Esophagus (tissue), 2 donors: Measurements from ENCODE around the gene RBM42. TPM values are rescaled to one million over a fixed set of nuclear protein-coding genes. Genes with fewer than 3 reads are reported as not detected.
"Not testable (repeated sequence)": the region's sequence is repeated elsewhere in the genome, so short reads cannot be mapped to it uniquely, and the experiment has no call there.

Experiments used
- H3K27ac ChIP-seq, 2 donors: one replicate each; pipeline ENCODE4 v1.5.1; 2013; ENCODE audit warnings: low read depth in 2 of 2, mild to moderate bottlenecking in 2 of 2, inconsistent platforms in 1 of 2, low read length in 1 of 2, moderate library complexity in 1 of 2
- H3K27me3 ChIP-seq, 2 donors: one replicate each; pipeline ENCODE4 v1.6.1; 2013; ENCODE audit warnings: low read length in 2 of 2, control low read depth in 1 of 2, mild to moderate bottlenecking in 1 of 2; ENCODE audit not compliant: insufficient read depth in 2 of 2, control insufficient read depth in 1 of 2
- H3K36me3 ChIP-seq, 2 donors: one replicate each; pipeline ENCODE4 v1.6.1; 2013; ENCODE audit warnings: low read length in 1 of 2; ENCODE audit not compliant: control insufficient read depth in 2 of 2, insufficient read depth in 2 of 2
- H3K4me1 ChIP-seq, 2 donors: one replicate each; pipeline ENCODE4 v1.6.1; 2013; ENCODE audit warnings: low read length in 1 of 2; ENCODE audit not compliant: control insufficient read depth in 2 of 2, insufficient read depth in 2 of 2
- H3K4me3 ChIP-seq, 2 donors: one replicate each; pipeline ENCODE4 v1.5.1; 2013; ENCODE audit warnings: low read length in 2 of 2, mild to moderate bottlenecking in 2 of 2, low read depth in 1 of 2, moderate library complexity in 1 of 2
- H3K9me3 ChIP-seq, 2 donors: one replicate each; pipeline ENCODE4 v1.6.1; 2013; ENCODE audit warnings: mild to moderate bottlenecking in 2 of 2, low read depth in 1 of 2, low read length in 1 of 2, moderate library complexity in 1 of 2; ENCODE audit not compliant: control insufficient read depth in 2 of 2, insufficient read depth in 1 of 2
- WGBS, 2 donors: extraction: QIAGEN DNeasy Blood & Tissue Kit; methylation state at CpG; one replicate each; pipeline ENCODE4 v1.1.7; 2013; 5-methylcytosine and 5-hydroxymethylcytosine counted together
- polyA plus RNA-seq, 2 donors: library from polyadenylated mRNA; stranded (reverse); fragments of 200-250 nt; gene quantifications; one replicate each; pipeline ENCODE4 v1.2.3, GENCODE V29; 2013
- donor health status: healthy with polysubstance abuse.
- donor health status: Bipolar disorder and iron deficiency.

The RBM42 gene
- polyA plus RNA-seq, 2 donors: 47.8 to 61.5 TPM

- not testable (repeated sequence) for H3K36me3 ChIP-seq, H3K4me3 ChIP-seq, H3K4me1 ChIP-seq, H3K27me3 ChIP-seq, H3K9me3 ChIP-seq, H3K27ac ChIP-seq
- 83 to 87% methylated on average over 4 of the region's 4 CpGs for WGBS, 2 donors
Observed at GRCh38 chr19:35604436-35604835, 24.4 kb upstream of the RBM42 start.

- H3K4me1 ChIP-seq, H3K9me3 ChIP-seq, H3K27me3 ChIP-seq, H3K4me3 ChIP-seq, H3K36me3 ChIP-seq, H3K27ac ChIP-seq: not testable (repeated sequence)
- WGBS, 2 donors: 82 to 85% methylated on average over 8 of the region's 8 CpGs
Observed at GRCh38 chr19:35607170-35607569, 21.7 kb upstream of the RBM42 start.

DNA sequence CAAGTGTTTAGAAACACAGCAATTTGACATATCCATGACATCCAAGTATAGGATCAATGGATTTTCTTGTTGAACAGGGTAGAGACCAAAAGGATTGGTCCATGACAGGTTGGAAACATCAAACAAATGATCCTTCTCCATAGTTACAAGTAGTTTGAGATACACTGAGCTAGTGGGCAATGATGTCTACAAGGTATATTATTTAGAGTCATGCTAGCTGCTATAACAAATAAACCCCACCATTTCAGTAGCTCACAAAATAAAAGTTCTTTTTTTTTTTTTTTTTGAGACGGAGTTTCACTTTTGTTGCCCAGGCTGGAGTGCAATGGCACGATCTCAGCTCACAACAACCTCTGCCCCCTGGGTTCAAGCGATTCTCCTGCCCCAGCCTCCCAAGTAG, 21.2 kb upstream of the RBM42 start:
- no peak overlapping the region for H3K4me3 ChIP-seq
- 75 to 83% methylated on average over 3 of the region's 3 CpGs for whole genome bisulfite sequencing, 2 donors
- H3K27me3 ChIP-seq: no peaks in the 10 kb centered on the region
- H3K36me3 ChIP-seq: no peaks in the 10 kb centered on the region
- no peak overlapping the region for H3K27ac ChIP-seq
- no peaks in the 10 kb centered on the region for H3K4me1 ChIP-seq
- no peaks in the 10 kb centered on the region for H3K9me3 ChIP-seq

- 82 to 84% methylated on average over 2 of the region's 2 CpGs for WGBS, 2 donors
- Histone ChIP-seq H3K27ac (no peak overlapping the region), H3K36me3 (no peaks in the 10 kb centered on the region), H3K4me1 (peaks cover 2 to 4% of the 10 kb centered on the region in 2 donors), H3K27me3 (no peaks in the 10 kb centered on the region), H3K9me3 (no peaks in the 10 kb centered on the region), H3K4me3 (no peak overlapping the region)
Observed at GRCh38 chr19:35608251-35608650, 20.6 kb upstream of the RBM42 start.

- peaks cover 4 to 5% of the 10 kb centered on the region in 2 donors for H3K4me1 ChIP-seq
- WGBS, 2 donors: 65 to 68% methylated on average over 6 of the region's 6 CpGs
- no peak overlapping the region for H3K4me3 ChIP-seq
- H3K9me3 ChIP-seq: no peaks in the 10 kb centered on the region
- no peaks in the 10 kb centered on the region for H3K36me3 ChIP-seq
- peak overlapping the region in 1 of 2 donors; percentile 26 for H3K27ac ChIP-seq
- no peaks in the 10 kb centered on the region for H3K27me3 ChIP-seq
Observed at GRCh38 chr19:35609851-35610353, 18.9 kb upstream of the RBM42 start.

GRCh38 chr19:35612224-35612558, 16.6 kb upstream of the RBM42 start:
- peak overlapping the region in 1 of 2 donors; percentile 82 for H3K4me3 ChIP-seq
- 28 to 31% methylated on average over 9 of the region's 9 CpGs for WGBS, 2 donors
- peaks cover 4 to 5% of the 10 kb centered on the region in 2 donors for H3K4me1 ChIP-seq
- peak overlapping the region in 1 of 2 donors; percentile 27 for H3K27ac ChIP-seq
- H3K27me3 ChIP-seq: no peaks in the 10 kb centered on the region
- H3K9me3 ChIP-seq: no peaks in the 10 kb centered on the region
- peaks cover 0 to 3% of the 10 kb centered on the region in 2 donors for H3K36me3 ChIP-seq

DNA sequence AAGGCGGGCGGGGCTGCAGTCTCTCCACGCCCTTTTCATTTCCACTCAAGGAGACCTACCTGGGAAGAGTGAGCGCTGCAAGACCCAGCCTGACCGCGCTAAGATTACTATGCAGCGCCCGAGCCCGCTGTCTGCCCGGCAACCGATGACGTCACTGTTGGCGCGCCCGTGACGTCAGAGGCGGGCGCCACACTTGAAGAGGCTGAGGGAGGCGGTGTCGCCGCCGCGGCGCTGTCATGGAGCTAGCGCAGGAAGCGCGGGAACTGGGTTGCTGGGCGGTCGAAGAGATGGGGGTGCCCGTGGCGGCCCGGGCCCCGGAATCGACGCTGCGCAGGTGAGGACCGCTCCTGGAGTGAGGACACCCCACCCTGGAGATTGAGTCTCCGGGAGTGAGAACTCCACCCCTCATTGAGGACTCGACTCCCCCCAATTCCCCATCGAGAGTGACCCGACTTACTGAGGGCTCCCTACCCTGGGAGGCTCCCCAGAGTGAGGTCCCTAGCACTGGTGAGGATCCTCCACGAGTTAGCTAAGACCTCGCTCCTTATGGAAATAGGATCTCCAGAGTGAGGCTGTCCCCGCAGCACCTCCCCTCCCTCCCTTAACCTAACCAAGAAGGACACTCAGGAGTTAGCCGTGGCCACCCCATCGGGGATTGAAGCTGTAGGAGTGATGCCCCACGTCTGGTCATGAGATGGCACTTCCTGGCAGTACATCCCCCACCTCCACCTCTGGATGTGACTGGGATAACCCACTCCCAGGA, 16.1 kb upstream of the RBM42 start, which contains the start of gene HAUS5:
HAUS5 (plus strand) TSS at position 177 of the 763 bp plus-strand sequence; CDS start at position 237, 60 bp downstream.
- Histone ChIP-seq H3K36me3 (peaks cover 0 to 3% of the 10 kb centered on the region in 2 donors), H3K4me1 (peaks cover 4 to 5% of the 10 kb centered on the region in 2 donors), H3K27ac (peak within 1 kb of the TSS; percentile 50 to 85), H3K9me3 (no peaks in the 10 kb centered on the region), H3K27me3 (no peaks in the 10 kb centered on the region), H3K4me3 (peak within 1 kb of the TSS; percentile 68 to 82)
- WGBS, 2 donors: 1% methylated on average over 47 of the region's 47 CpGs

GRCh38 chr19:35613574-35613973, 15.3 kb upstream of the RBM42 start:
- no peaks in the 10 kb centered on the region for H3K9me3 ChIP-seq
- H3K36me3 ChIP-seq: peaks cover 0 to 3% of the 10 kb centered on the region in 2 donors
- peaks cover 4 to 5% of the 10 kb centered on the region in 2 donors for H3K4me1 ChIP-seq
- no peak overlapping the region for H3K27ac ChIP-seq
- no peaks in the 10 kb centered on the region for H3K27me3 ChIP-seq
- no peak overlapping the region for H3K4me3 ChIP-seq
- 63 to 83% methylated on average over 1 of the region's 1 CpG for WGBS, 2 donors

DNA sequence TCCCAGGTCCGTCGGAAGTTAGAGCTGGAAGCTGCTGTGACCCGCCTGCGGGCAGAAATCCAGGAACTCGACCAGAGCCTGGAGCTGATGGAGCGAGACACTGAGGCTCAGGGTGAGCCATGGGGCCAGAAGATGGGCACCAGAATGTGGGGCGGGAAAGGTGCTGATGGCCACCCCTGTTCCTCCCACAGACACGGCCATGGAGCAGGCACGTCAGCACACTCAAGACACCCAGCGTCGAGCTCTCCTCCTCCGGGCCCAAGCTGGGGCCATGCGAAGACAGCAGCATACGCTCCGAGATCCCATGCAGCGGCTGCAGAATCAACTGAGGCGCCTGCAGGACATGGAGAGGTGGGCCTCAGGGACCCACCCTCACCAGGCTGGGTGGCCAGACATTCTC, 13.8 kb upstream of the RBM42 start:
- Histone ChIP-seq H3K36me3 (peaks cover 0 to 9% of the 10 kb centered on the region in 2 donors), H3K9me3 (no peaks in the 10 kb centered on the region), H3K4me3 (no peak overlapping the region), H3K27me3 (no peaks in the 10 kb centered on the region), H3K27ac (no peak overlapping the region), H3K4me1 (peaks cover 4 to 5% of the 10 kb centered on the region in 2 donors)
- WGBS, 2 donors: 91 to 92% methylated on average over 17 of the region's 17 CpGs

- no peaks in the 10 kb centered on the region for H3K4me1 ChIP-seq
- H3K36me3 ChIP-seq: peaks cover 0 to 15% of the 10 kb centered on the region in 2 donors
- WGBS, 2 donors: 80 to 86% methylated on average over 7 of the region's 7 CpGs
- H3K27me3 ChIP-seq: no peaks in the 10 kb centered on the region
- H3K27ac ChIP-seq: no peak overlapping the region
- H3K9me3 ChIP-seq: no peaks in the 10 kb centered on the region
- no peak overlapping the region for H3K4me3 ChIP-seq
Observed at GRCh38 chr19:35618857-35619256, 10.0 kb upstream of the RBM42 start.
